HG03565 (cell line): ENCODE data around the gene GALNT9.
"Not testable (repeated sequence)": the region's sequence is repeated elsewhere in the genome, so short reads cannot be mapped to it uniquely, and the experiment has no call there.

Source experiments
- ATAC-seq: cut with Tn5 transposase; IDR thresholded peaks from one replicate; pipeline ENCODE4 v1.9.1; 2021; ENCODE audit warnings: mild to moderate bottlenecking, moderate library complexity; ENCODE audit not compliant: unreplicated experiment

Gene GALNT9

DNA sequence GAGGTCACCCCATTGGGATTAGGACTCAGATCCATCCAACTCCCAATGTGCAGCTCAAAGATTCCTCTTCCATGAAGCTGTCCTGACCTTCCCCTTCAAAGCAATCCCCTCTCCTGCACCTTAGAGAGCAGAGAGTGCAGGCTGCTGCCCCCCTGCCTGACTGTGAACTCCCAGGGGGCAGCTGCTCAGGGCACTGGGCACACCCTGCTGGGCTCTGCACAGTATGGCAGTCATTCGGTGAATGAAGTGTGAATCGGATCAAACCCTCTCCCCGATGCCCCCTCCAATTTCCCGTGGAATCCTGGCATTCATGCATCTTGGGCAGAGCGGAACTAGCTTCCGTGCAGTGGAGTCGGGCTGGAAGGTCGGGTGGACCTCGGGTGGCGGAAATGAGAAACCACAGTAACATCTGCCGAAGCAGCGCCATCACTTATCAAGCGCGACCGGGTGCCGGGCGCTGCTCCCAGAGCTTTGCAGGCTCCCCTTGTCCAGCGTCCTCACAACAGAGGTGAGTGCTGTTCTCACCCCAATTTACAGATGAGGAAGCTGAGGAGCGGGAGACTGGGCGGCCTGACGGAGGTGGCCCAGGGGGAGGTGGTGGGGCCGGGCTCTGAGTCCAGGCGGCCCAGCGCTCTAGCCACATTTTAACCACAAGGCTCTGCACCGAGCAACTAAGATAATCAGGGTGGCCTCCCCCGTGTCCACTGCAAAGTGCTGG lies 14.7 kb downstream of the GALNT9 start:
- ATAC-seq = no peak

GRCh38 chr12:132314035-132314434 lies 15.4 kb downstream of the GALNT9 start:
- no peak for ATAC-seq

DNA sequence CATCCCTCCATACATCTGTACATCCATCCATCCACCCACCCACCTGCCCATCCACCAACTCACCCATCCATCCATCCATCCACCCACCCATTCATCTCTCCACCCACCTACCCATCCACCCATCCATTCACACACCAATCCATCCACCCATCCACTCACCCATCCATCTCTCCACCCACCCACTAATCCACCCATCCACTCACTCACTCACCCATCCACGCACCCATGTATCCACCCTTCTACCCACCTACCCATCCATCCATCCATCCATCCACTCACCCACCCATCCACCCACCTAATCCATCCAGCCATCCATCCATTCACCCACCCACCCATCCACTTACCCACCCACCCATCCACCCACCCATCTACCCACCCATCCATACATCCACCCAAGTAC lies 16.2 kb downstream of the GALNT9 start:
- no peak for ATAC-seq

DNA sequence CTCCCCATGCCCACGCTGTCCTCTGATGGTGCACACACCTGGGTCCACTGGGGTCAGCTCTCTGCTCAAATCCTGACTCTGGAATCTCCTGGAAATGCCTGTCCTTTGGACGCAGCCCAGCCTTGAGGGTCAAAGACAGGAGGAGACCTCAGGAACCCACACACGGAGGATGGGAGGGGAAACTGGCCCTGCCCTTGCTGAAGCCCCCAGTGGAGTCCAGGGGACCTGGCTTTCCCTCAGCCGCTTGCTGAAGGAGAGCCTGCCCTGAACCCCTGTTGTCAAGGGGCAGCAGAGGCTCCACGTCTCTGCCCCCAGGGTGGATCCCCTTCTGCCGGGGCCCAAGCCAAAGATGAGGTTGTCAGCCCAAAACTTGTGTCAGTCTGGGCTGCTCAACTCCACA lies 16.9 kb downstream of the GALNT9 start:
- no peak for ATAC-seq

- no peak for ATAC-seq
Observed at GRCh38 chr12:132311201-132311915, 18.0 kb downstream of the GALNT9 start.

GRCh38 chr12:132310181-132311040 lies 19.0 kb downstream of the GALNT9 start:
- ATAC-seq = no peak

DNA sequence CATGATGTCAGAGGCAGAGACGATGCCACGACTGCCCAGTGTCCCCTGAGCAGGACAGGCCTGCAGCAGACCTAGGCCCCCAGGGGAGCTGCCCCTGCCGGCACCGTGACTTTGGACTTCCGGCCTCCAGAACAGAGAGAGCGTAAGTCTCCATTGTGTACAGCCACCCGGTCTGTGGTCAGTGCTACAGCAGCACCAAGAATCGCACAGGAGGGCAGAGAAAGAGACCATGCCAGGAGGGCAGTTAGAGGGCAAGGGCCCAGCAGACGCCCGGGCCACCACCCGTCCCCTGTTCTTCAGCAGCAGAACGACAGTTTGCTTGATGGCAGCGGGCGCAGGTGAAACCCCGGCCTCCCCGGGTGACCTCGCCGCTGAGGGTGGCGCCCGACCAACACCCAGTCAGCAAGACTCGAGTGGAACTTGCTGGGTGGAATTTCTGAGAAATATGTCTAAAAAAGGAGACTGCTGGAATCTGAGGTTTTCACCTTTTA lies 19.7 kb downstream of the GALNT9 start:
- no peak for ATAC-seq

DNA sequence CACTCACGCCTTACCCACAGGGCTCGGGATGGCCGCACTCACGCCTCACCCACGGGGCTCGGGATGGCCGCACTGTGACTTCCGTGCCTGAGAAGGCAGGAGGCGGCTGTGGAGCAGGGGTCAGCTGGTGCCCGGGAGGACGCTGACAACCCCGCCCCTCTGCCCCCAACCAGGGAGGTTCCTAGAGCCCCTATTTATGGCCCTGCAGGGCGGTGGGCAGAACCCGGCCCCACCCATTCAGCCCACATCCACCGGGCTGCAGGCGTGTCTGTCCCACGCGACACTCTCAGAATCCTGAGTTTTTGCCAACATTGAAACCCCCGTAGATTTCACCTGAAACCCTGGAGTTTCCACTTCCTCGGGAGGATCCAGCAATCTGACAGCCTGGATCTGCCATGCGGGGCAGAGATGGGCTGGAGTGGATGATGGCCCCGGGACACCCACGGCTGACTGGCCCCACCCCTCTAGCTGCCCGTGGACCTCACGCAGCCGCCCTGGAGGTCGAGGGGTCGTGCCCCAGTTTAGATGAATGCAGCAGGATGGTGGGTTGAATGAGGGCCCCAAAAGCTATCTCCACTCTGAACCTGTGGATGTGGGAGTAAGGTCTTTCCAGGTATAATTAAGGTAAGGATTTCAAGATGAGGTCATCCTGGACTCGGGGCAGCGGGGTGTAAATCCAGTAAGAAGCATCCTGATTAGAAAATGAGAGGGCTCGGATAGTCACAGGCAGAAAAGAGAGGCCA lies 20.4 kb downstream of the GALNT9 start:
- ATAC-seq = no peak

DNA sequence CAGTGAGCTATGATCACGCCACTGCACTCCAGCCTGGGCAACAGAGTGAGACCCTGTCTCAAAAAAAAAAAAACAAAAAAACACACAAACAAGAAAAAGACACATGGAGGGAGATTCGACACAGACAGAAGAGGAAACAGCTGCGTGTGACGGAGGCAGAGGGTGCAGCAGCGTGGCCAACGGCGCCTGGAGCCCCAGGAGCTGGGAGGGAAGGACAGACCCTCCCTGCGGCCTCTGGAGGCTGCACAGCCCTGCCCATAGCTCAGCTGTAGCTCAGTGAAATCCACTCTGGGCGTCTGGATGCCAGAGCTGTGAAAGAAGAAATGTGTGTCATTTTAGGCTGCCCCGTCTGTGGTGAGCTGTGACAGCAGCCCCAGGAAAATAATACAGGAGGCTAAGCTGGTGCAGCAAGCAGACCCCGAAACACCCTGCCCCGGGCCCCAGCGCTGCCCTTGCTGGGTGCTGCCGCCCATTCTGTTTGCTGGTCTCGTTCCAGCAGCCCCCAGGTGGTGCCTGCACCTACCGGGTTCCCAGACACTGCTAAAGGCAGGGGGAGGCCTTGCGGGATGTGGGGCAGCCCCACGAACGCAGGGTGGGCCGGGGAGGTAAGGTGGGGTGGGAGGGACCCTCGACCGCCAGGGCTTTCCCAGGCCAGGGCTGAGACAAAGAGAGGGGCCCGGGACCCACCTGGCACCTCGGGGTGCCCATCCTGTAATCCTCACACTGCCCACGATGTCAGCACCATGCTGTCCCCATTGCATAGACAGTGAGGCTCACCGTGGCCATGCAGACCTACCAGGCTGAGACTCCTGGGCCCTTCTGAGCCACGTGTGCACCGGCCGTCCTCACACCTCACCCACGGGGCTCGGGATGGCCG lies 21.2 kb downstream of the GALNT9 start:
- ATAC-seq = no peak

- ATAC-seq = no peak
Observed at GRCh38 chr12:132306885-132307191, 22.6 kb downstream of the GALNT9 start.

DNA sequence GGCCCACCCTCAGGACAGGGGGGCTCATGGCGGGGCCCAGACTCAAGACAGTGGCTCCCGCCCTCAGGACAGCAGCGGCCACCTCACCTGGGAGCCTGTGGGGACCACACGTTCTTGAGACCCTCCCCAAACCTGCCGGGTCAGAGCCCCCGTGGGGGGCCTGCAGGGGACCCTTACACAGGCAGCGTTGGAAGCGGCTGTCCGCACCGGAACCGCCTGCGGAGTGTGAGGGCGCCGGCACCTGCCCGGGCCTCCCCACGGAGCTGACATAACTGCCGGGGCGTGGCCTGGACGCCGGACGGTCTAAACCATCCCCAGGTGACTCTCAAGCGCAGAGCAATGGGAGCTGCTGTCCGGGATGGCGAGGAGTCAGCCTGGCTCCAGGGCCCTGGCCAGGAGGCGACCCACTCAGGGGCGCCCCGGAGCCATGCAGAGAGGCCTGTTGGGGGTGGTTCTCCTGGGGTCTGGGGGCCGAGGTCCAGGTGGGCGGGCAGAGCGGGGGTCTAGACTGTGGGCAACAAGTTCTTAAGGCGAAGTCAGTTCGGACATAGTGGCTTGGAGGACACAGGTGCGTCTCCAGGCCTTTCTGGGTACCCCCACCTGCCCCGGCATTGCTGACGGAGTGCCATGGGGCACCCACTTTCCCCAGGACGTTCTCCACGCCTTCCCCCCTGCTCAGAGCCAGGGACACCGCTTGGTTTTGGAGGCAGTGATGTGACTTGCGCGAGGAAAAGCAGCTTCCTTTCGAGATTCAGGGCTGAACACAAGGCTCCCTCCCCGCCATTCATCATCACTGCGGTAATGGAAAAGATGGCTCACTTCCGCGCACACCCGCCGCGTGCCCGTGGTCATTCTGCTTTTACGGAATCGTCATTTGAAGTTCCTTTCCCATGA lies 23.2 kb downstream of the GALNT9 start:
- ATAC-seq = no peak

DNA sequence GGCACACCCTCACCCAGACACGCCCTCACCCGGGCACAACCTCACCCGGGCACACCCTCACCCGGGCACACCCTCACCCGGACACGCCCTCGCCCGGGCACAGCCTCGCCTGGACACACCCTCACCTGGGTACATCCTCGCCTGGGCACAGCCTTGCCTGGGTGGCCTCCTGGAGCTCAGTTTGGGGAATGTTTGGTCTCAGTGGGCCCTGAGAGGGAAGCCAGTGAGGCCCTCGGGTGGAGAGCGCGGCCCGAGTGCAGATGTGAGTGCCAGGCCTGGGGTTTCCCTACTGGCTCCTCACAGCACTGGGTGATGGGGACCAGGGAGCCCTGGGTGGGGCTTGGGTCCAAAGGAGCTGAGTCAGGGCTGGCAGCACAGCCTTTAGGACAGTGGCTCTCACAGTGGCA lies 23.8 kb downstream of the GALNT9 start:
- no peak for ATAC-seq

DNA sequence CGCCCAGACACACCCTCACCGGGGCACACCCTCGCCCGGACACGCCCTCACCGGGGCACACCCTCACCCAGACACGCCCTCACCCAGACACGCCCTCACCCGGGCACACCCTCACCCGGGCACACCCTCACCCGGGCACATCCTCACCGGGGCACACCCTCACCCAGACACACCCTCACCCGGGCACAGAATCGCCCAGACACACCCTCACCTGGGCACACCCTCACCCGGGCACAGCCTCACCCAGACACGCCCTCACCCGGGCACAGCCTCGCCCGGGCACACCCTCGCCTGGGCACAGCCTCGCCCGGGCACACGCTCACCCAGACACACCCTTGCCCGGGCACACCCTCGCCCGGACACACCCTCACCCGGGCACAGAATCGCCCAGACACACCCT lies 24.5 kb downstream of the GALNT9 start:
- not testable (repeated sequence) for ATAC-seq

GRCh38 chr12:132303853-132304373 lies 25.5 kb downstream of the GALNT9 start:
- ATAC-seq = not testable (repeated sequence)

DNA sequence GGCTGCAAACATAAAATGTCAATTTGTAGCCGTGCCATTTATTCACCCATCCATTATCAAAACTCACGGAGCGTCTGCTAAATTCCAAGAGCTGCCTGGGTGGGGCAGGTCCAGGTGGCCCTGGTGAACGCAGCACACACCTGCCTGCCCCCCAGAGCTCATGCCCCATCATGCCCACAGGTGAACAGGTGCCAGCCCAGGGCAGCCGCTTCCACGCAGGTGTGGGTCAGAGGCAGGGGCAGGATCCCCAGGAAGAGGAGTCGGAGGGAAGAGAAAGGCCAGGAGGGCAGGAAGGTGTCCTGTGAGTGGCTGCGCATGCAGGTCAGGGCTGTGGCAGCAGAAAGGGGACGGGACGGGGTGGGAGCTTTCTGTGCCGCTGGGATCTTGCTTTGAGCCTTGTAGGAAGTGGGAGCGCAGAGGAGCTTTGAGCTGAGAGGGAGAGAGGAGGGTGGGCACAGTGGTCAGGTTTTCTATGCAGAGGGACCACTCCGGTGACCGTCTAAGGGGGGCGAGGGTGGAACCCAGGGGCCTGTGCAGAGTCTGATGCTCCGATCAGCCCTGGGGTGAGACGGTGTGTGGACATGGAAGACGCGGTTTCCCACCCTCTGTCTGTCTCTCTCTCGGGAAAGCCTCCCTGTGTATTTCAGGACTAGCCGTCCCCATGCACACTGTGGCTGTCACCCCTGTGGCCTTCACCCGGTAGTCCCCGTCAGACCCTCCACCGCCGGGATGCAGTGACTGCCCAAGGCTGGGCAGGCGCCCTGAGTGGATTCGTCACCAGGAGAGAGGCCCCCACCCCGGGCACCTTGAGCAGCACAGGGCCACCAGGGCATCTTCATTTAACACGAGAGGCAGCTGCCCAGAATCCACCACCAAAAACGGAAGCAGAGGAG lies 26.7 kb downstream of the GALNT9 start:
- ATAC-seq = no peak

DNA sequence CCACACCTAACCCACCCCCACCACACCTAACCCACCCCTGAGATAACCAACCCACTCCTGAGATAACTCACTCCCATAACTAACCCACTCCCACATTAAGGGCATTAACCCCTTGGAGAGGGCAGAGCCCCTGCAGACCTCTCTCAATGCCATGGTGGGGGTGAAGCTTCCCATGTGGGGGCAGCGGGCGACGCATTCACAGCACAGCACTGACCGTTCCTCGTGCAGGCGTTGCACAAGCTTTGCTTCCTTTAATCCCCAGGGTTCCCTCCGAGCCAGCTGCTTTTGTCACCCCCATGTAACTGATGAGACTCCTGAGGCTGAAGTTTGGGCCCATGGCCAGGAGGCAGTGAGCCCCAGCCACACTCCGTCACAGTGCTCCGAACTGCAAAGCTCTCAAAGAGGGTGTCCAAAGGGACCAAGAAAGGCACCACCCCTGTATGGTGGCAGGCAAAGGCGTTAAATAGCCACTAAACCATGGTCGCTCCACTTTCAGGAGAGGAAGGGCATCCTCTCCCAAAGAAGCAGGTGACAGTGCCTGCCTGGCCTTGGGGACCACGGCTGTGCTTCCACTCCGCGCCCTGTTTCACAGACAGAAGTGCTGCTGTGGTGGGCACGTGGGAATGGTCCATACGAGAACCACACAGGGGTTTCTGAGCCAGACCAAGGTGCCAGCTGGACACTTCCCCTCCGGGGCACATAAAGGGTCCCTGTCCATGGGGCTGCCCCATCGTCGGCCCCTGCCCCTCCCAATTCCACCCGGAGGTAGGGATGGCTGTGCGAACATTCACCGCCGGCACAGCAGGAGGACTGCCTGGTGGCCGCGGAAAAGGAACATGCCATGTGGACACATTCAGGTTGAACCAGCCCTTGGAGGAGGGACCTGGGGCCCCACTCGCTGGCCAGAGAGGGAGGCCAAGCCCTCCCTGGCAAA lies 28.3 kb downstream of the GALNT9 start:
- ATAC-seq = no peak

- ATAC-seq = no peak
Observed at GRCh38 chr12:132296063-132296462, 33.3 kb downstream of the GALNT9 start.
